Measurements from ENCODE around the gene SLC9A3.

SLC9A3 gene

DNA sequence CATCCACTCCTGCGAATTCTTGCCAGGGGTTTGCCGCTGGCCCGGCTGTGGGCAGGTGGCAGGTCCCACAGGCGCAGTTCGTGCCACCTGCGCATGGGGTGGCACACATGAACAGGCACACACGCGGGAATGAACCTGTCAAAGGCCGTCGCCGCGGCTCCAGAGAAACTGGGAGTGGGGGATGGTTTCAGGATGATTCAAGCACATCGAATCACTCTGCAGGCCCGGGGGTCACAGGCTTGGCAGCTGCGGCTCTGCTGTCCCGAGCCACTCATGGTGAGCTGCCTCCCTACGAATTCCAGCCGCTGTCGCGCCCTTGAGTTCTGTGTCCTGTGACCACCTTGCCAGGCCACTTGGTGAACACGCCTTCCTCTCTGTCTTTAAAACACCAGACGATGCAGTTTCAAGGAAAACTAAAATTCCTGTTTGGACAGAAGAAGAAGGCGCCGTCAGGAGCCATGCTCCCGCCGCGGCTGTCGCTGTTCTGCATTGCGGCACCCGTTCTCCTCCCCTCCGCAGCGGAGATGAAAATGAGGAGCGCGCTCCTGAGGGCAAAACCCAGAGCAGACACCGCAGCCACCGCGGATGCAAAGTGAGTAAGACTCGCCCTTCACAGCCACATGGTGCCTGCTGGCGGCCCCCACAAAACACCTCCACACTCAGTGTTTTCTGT lies 96.7 kb downstream of the SLC9A3 start:
- DNase-seq, result no peak

DNA sequence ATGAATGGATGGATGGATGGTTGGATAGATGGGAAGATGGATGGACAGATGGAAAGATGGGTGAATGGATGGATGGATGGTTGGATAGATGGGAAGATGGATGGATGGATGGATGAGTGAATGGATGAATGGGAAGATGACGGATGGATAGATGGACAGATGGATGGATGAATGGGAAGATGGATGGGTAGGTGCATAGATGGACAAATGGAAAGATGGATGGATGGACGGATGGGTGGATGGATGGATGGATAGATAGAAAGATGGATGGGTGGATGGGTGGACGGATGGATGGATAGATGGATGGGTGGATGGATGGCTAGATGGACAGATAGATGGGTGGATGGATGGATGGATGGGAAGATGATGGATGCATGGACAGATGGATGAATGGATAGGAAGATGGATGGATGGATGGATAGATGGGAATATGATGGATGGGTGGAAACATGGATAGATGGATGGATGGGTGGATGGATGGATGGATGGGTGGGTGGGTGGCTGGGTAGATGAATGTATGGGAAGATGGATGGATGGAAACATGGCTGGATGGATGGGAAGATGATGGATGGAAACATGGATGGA lies 97.8 kb downstream of the SLC9A3 start:
- DNase-seq, result no peak

DNA sequence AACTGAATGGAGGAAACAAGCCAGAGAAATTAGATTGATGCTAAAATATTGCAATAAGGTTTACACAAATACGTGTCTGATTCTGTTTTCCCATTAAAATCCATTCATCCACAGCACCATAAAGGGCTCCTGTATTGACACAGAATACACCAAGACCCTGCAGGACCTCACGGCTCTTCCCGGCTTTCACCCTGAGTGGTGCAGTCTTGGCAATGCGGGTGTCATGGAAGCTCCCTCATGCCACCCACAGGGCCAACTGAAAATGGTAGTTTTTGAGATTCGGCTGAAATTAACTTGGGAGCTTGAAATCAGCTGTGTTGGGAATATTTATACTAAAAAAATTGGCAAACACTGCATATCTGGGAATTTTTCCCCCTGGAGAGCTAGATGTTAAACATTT lies 98.5 kb downstream of the SLC9A3 start:
- DNase-seq, result no peak

DNA sequence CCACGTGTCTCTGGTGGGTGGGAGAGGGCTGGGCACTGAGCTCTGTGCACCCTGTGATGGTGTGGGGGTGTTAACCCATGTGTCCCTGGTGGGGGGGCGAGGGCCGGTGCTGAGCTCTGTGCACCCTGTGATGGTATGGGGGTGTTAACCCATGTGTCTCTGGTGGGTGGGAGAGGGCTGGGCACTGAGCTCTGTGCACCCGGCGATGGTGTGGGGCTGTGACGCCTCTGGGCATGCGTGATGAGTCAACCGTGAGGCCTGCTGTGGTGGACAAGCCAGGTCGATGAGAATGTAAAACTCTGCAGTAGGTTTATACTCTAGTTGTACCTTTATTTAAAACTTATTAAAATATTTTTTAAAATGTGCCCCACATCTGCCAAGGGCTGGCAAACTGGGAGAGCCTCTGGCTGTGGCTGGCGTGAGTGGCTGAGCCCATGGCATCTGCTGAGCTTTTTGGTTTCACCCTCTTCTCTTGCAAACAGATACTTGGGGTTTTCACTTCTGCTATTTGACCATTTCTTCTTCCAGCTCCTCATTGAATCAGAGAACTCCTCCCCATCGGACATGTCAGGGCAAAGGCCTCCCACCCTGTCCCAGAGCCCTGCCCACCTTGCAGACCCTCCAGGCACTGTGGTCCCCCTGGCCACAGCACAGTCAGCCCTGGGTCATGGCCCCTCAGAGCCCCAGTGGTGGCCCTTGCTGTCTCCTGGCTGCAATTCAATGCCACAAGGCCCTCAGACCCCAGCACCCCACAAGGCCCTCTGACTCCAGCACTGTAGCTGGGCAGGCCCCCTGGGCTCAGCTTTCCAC lies 99.7 kb downstream of the SLC9A3 start:
- DNase-seq, result no peak

DNA sequence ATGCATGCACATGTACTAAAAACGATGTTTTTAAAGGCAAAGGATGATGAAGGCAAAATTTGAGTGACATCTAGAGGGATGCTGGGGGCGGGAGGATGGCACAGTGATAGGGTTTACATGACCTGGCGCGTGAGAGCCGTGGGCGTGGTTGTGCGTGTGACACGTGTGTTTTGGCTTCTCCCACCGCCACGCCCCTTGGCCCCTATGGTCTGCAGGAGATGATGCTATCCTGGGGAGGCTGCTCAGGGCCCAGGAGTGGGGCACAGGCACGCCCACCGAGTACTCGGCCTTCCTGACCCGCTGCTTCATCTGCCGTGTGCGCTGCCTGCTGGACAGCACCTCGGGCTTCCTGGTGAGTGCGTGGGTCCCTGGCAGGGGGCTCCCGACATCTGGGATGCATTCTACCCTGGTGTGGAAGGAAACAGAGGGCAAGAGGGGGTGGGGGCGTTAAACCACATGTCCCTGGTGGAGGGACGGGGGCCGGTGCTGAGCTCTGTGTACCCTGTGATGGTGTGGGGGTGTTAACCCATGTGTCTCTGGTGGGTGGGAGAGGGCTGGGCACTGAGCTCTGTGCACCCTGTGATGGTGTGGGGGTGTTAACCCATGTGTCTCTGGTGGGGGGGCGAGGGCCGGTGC lies 100.5 kb downstream of the SLC9A3 start:
- DNase-seq, result no peak

DNA sequence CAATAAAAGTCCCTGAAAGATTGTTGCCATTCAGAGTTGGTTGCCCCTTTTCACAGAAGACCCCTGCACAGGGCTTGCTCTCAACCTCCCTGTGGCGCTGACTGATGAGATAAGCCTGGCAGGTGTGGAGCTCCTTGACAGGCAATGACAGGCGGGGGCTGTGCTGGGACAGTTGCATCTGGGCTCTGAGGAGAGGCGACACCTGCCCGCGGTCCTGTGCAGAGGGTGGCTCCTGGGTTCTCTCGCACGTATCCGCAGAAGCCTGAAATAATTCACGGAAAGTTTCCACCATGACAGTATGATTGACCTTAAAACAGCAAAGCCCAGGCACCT lies 101.0 kb downstream of the SLC9A3 start:
- no peak for DNase-seq

DNA sequence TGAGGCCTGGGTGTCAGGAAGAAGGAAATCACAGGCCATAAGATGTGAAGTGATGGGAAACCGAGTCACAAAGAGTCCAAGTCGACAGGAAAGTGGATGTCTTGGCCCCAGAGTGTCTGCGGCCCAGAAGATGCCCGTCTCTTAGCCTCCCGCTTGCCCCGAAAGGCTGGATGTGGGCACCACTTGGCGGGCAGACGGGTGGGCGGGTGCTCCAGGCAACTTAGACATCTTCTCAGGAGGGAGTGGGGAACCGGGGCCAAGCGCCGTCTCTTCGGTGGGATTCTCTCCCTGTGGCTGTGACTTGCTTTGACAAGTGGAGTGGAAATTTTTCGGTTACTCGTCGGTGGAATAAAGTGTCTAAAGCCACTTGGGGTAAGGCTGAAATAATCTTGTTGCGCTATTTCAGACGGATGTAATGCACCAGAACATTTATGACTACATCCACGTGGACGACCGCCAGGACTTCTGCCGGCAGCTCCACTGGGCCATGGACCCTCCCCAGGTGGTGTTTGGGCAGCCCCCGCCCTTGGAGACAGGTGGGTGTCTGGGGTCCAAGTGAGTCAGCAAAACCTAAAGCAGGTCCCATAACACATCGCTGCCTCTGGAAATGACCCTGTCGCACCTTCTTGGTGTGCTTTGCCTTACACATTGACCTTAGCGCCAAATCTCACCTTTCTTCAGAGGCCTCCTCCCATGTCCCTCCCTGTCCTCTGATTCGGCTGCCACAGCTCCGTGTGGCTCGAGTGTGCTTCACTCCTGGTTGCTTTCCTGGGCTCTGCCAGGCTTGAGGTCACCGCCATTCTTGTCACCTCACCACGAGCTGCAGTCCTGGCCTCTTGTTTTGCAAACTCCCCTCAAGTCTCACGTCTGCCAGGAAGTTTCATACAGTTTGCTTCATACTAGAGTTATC lies 101.7 kb downstream of the SLC9A3 start:
- DNase-seq, result no peak

DNA sequence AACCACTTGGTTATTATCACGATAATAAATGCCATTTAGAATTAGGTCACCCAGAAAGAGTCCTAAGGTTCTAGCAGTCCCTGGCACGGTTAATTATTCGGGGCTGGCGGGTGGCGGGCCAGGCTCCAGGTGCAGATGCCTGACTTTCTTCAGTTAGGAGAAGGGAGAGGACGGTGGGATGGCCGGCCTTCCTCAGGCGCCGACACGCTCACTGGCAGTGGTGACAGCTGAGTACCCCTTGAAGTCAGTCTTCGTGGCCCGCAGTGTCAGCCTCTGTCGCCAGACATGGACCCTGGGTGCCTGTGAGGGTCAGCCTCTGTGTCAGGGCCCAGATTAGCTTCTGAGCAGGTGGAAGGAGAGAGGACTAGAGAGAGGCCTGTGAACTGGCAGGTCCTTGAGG lies 102.3 kb downstream of the SLC9A3 start:
- DNase-seq, result no peak

DNA sequence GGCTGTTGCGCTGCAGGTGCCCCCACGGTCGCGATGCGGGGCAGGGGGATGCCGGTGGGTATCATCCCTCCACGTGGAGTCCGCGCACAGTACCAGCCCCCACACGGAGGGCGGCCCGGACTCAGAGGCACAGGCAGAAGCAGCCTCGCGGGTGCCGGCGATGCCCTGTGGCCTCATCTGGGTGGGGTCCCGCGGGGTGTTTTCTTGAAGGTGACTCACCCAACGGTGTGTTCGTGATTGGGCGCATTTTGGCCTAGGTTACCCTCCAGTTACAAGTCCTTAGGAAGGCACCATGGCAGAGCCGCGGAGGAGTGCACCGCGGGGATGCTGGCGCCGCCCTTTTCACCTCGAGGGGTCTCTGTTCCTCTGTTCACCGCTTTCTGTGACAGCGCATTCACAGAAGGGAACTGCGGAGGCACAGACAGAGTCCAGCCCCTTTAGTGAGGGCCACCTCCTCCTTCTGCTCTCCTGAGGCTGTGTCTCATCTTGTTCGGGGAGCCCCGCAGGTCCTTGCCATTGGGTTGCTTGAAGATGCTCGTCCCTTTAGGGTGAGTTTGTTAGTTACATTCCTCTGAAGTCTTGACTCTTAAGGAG lies 102.9 kb downstream of the SLC9A3 start:
- DNase-seq, result no peak

DNA sequence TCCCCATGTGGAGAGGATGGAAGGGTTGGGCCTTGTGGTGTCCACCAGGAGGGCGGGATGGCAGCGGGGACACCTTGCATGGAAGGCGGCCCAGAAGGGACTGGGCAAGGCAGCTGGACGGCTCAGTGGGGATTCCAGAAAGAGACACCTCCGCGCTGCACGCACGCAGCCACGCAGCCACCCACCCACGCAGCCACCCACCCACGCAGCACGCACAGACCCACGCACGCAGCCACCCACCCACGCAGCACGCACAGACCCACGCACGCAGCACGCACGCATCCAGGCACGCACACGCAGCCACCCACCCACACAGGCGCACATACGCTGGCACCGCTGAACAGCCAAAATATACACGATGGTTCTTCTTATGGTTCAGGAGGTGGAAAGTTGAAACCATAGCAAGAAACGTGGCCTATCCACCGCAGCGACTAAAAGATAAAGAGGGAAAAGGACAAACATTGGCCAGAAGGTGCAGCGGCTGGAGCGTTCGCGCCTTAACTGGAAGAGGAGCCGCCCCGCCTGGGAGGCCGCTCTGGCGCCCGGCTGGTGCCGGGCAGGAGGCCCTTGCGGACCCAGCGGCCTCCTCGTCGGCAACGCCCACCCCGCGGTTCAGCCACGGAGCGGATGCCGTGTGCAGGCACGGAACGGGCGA lies 103.5 kb downstream of the SLC9A3 start:
- DNase-seq, result no peak
